ENCODE data around the gene DLG4.

GRCh38 chr17:7204828-7205461 is 14.7 kb downstream of the DLG4 start:
- TF ChIP-seq CTCF (IDR thresholded peaks at IDR 0.05) (no peak), GTF2I (CRISPR knock-in tag; conservative IDR thresholded peaks at IDR 0.05) (no peak), ZNF423 (CRISPR knock-in tag; IDR thresholded peaks at IDR 0.05) (no peak), USF1 (CRISPR knock-in tag; IDR thresholded peaks at IDR 0.05) (no peak), NR1H2 (CRISPR knock-in tag; IDR thresholded peaks at IDR 0.05) (no peak), NR3C1 (CRISPR knock-in tag; conservative IDR thresholded peaks at IDR 0.05; ENCODE audit: low read depth) (no peak), AR (CRISPR knock-in tag; IDR thresholded peaks at IDR 0.05) (no peak), HMGXB4 (CRISPR knock-in tag; IDR thresholded peaks at IDR 0.05) (no peak), MXD4 (CRISPR knock-in tag; IDR thresholded peaks at IDR 0.05; ENCODE audit: borderline replicate concordance) (no peak), ZNF416 (CRISPR knock-in tag; IDR thresholded peaks at IDR 0.05) (no peak), FOXJ3 (CRISPR knock-in tag; IDR thresholded peaks at IDR 0.05; ENCODE audit: borderline replicate concordance) (no peak), NR2C2 (CRISPR knock-in tag; IDR thresholded peaks at IDR 0.05) (no peak)
- TF ChIP-seq, protein P1, sequence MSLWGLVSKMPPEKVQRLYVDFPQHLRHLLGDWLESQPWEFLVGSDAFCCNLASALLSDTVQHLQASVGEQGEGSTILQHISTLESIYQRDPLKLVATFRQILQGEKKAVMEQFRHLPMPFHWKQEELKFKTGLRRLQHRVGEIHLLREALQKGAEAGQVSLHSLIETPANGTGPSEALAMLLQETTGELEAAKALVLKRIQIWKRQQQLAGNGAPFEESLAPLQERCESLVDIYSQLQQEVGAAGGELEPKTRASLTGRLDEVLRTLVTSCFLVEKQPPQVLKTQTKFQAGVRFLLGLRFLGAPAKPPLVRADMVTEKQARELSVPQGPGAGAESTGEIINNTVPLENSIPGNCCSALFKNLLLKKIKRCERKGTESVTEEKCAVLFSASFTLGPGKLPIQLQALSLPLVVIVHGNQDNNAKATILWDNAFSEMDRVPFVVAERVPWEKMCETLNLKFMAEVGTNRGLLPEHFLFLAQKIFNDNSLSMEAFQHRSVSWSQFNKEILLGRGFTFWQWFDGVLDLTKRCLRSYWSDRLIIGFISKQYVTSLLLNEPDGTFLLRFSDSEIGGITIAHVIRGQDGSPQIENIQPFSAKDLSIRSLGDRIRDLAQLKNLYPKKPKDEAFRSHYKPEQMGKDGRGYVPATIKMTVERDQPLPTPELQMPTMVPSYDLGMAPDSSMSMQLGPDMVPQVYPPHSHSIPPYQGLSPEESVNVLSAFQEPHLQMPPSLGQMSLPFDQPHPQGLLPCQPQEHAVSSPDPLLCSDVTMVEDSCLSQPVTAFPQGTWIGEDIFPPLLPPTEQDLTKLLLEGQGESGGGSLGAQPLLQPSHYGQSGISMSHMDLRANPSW (CRISPR knock-in tag; conservative IDR thresholded peaks at IDR 0.05; ENCODE audit: low read depth) = no peak
- TF ChIP-seq, protein P2, sequence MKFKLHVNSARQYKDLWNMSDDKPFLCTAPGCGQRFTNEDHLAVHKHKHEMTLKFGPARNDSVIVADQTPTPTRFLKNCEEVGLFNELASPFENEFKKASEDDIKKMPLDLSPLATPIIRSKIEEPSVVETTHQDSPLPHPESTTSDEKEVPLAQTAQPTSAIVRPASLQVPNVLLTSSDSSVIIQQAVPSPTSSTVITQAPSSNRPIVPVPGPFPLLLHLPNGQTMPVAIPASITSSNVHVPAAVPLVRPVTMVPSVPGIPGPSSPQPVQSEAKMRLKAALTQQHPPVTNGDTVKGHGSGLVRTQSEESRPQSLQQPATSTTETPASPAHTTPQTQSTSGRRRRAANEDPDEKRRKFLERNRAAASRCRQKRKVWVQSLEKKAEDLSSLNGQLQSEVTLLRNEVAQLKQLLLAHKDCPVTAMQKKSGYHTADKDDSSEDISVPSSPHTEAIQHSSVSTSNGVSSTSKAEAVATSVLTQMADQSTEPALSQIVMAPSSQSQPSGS (CRISPR knock-in tag; IDR thresholded peaks at IDR 0.05; ENCODE audit: borderline replicate concordance, low read depth) = no peak
